Measurements from ENCODE around the gene GALNTL6.

Gene GALNTL6

DNA sequence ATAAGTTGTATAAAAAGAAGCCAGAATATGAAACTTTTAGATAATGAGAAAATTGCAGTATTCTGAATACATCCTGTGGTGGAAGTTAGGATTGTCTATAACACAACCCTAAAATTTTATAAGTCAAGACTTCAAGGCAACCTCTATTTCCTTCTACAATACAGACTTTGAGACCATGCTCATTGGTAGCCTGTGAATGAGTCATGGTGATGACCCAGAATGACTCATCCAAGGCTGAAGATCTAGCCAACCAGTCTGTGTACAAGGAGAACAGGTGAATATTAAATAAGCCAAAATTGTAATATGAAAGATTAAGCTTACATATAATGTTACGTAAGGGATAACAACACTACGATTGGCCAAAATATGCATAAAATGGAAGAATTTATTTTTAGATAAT, 879.5 kb downstream of the GALNTL6 start:
- Histone ChIP-seq H3K36me3 (no peaks in the 10 kb centered on the region), H3K4me3 (ENCODE audit: low read depth, low read length) (no peak overlapping the region), H3K4me1 (no peaks in the 10 kb centered on the region), H3K27me3 (no peaks in the 10 kb centered on the region), H3K9me3 (peaks cover 7% of the 10 kb centered on the region; the same call in 1 of the 2 replicates)
- no peak for DNase-seq
- TF ChIP-seq, protein P1, sequence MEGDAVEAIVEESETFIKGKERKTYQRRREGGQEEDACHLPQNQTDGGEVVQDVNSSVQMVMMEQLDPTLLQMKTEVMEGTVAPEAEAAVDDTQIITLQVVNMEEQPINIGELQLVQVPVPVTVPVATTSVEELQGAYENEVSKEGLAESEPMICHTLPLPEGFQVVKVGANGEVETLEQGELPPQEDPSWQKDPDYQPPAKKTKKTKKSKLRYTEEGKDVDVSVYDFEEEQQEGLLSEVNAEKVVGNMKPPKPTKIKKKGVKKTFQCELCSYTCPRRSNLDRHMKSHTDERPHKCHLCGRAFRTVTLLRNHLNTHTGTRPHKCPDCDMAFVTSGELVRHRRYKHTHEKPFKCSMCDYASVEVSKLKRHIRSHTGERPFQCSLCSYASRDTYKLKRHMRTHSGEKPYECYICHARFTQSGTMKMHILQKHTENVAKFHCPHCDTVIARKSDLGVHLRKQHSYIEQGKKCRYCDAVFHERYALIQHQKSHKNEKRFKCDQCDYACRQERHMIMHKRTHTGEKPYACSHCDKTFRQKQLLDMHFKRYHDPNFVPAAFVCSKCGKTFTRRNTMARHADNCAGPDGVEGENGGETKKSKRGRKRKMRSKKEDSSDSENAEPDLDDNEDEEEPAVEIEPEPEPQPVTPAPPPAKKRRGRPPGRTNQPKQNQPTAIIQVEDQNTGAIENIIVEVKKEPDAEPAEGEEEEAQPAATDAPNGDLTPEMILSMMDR (IDR thresholded peaks at IDR 0.05; ENCODE audit: low read depth, low read length) = no peak

DNA sequence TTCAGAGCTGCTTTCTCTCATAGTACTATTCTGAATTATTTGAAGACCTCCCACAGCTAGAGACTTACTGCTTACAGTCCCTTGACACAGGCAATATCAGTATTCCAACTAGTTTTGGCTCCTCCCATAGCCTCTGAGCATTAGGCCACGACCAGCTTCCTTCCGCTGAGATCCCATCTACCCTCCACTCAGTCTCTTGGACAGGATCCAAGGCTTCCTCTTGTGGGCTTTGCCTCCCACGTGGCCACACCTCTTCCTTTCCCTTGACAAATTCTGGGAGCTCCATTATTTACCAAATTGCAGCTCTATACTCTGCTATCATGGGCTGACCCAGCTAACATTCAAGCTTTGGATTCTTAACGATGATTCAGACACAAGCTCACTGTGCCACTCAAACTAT, 885.1 kb downstream of the GALNTL6 start:
- TF ChIP-seq, protein P1 (IDR thresholded peaks at IDR 0.05; ENCODE audit: low read depth, low read length) = no peak
- no peaks in the 10 kb centered on the region for H3K4me1 ChIP-seq
- DNase-seq = peak; percentile 36
- H3K9me3 ChIP-seq = 0 out of 2 replicates have a peak, but pooled peaks cover 2% of the 10 kb centered on the region
- no peak overlapping the region for H3K4me3 ChIP-seq (ENCODE audit: low read depth, low read length)
- H3K27me3 ChIP-seq = no peaks in the 10 kb centered on the region
- H3K36me3 ChIP-seq = no peaks in the 10 kb centered on the region

DNA sequence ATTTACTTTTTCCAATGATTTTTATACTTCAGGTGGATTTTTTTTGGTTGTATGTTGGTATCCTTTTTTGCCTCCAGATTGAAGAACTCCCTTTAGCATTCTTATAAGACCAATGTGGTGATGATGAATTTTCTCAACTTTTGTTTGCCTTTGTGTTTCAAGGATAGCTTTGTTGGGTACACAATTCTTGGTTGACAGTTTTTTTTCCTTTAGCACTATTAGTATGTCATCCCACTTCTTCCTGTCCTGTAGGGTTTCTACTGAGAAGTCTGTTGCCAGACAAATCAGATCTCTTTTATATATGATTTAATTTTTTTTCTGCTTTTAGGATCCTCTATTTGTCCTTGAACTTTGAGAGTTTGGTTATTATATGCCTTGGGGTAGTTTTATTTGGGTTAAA, 892.4 kb downstream of the GALNTL6 start:
- H3K36me3 ChIP-seq = no peaks in the 10 kb centered on the region
- no peak overlapping the region for H3K4me3 ChIP-seq (ENCODE audit: low read depth, low read length)
- H3K9me3 ChIP-seq = no peaks in the 10 kb centered on the region
- H3K4me1 ChIP-seq = no peaks in the 10 kb centered on the region
- DNase-seq = no peak
- TF ChIP-seq, protein P1 (IDR thresholded peaks at IDR 0.05; ENCODE audit: low read depth, low read length) = no peak
- H3K27me3 ChIP-seq = no peaks in the 10 kb centered on the region

- TF ChIP-seq, protein P1 (IDR thresholded peaks at IDR 0.05; ENCODE audit: low read depth, low read length) = no peak
- H3K4me3 ChIP-seq (ENCODE audit: low read depth, low read length) = no peak overlapping the region
- H3K36me3 ChIP-seq = no peaks in the 10 kb centered on the region
- DNase-seq = no peak
- H3K27me3 ChIP-seq = no peaks in the 10 kb centered on the region
- H3K4me1 ChIP-seq = no peaks in the 10 kb centered on the region
- no peaks in the 10 kb centered on the region for H3K9me3 ChIP-seq
These were observed 892.8 kb downstream of the GALNTL6 start for GRCh38 chr4:172706000-172706399.

GRCh38 chr4:172707622-172708021, 894.4 kb downstream of the GALNTL6 start:
- DNase-seq = no peak
- no peak overlapping the region for H3K4me3 ChIP-seq (ENCODE audit: low read depth, low read length)
- TF ChIP-seq, protein P1 (IDR thresholded peaks at IDR 0.05; ENCODE audit: low read depth, low read length) = no peak

GRCh38 chr4:172708184-172708583, 895.0 kb downstream of the GALNTL6 start:
- H3K9me3 ChIP-seq = no peaks in the 10 kb centered on the region
- TF ChIP-seq, protein P1 (IDR thresholded peaks at IDR 0.05; ENCODE audit: low read depth, low read length) = no peak
- no peaks in the 10 kb centered on the region for H3K4me1 ChIP-seq
- H3K36me3 ChIP-seq = no peaks in the 10 kb centered on the region
- H3K27me3 ChIP-seq = no peaks in the 10 kb centered on the region
- H3K4me3 ChIP-seq (ENCODE audit: low read depth, low read length) = no peak overlapping the region
- DNase-seq = no peak

More at GRCh38 chr4:172707622-172708021, 894.4 kb downstream of the GALNTL6 start:
- Histone ChIP-seq H3K9me3 (no peaks in the 10 kb centered on the region), H3K36me3 (no peaks in the 10 kb centered on the region), H3K4me1 (no peaks in the 10 kb centered on the region), H3K27me3 (no peaks in the 10 kb centered on the region)

Measured in BE2C (cell line).